ENCODE measurements around the gene RGS4.

The RGS4 gene

DNA sequence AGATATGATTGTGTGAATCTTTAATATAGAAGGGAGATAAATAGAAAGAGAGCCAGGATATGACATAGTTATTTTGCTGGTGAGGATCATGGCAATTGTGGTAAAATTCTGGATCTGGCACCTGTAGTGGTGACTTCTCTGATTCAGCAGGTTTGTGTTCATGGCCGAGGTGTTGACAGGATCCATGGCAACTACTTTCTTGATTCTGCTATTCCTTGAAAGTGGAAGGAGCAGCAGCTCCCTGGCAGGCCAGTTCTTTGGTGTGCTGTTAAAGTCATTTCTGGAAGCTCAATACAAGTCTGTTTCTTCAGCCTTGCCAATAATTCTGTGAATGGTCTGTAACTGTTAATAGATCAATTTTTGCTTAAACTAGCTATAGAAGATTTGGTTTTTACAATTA is 33.4 kb downstream of the RGS4 start:
- DNase-seq (ENCODE audit: low read depth in 2 of 2): no peak

- DNase-seq (ENCODE audit: low read depth in 2 of 2): no peak
Measured at GRCh38 chr1:163104385-163105099, 35.4 kb downstream of the RGS4 start.

DNA sequence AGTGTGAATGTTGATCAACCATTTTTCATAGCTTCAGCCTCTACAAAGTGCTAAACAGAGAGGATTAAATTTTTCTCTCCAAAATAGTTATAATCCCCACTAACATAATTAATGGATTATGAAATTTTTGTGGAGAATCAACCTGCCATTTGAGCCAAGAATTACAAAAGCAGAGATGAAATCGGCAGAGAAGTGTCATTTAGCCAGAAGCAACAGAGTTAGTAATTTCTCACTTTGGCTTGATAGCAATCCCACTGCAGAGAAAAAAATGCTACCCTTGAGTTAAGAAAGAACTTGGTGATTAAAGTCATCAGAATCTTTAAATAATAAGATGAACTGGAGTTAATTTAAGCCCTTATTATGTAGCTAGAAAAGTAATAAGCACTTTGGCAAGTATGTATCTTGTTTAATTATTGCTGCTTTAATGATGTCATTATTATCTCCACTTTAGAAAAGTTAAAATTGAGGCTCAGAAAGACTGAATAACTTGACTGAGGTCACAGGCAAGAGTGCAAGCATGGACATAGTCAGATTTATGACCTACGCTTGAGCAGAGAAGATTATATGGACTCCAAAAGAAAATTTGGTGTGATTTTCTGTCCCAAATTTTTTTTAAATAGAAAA is 37.3 kb downstream of the RGS4 start:
- no peak for DNase-seq (ENCODE audit: low read depth in 2 of 2)

DNA sequence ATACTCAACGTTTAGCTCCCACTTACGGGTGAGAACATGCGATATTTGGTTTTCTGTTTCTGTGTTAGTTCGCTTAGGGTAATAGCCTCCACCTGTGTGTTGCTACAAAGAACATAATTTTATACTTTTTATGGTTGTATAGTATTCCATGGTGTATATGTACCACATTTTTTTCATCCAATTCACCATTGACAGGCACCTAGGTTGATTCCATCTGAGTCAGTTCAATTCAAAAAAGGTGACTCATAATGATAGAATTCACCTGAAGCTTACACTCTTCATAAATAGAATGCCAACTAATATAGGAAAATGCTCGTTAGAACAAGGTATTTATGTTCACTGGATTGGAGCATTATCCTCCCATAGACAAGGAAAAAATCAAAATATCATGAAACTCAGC is 38.5 kb downstream of the RGS4 start:
- no peak for DNase-seq (ENCODE audit: low read depth in 2 of 2)

GRCh38 chr1:163115887-163116286 is 46.7 kb downstream of the RGS4 start:
- no peak for DNase-seq (ENCODE audit: low read depth in 2 of 2)

DNA sequence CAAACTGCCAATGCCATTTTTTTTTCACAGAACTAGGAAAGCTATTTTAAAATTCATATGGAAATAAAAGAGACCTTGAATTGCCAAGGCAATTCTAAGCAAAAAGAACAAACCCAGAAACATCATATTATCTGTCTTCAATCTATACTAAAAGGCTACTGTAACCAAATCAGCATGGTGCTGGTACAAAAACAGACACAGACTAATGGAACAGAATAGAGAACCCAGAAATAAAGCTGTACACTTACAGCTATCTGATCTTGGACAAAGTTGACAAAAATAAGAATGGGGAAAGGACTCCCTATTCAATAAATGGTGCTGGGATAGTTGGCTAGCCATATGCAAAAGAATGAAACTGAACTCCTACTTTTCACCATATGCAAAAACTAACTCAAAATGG is 50.5 kb downstream of the RGS4 start:
- no peak for DNase-seq (ENCODE audit: low read depth in 2 of 2)

DNA sequence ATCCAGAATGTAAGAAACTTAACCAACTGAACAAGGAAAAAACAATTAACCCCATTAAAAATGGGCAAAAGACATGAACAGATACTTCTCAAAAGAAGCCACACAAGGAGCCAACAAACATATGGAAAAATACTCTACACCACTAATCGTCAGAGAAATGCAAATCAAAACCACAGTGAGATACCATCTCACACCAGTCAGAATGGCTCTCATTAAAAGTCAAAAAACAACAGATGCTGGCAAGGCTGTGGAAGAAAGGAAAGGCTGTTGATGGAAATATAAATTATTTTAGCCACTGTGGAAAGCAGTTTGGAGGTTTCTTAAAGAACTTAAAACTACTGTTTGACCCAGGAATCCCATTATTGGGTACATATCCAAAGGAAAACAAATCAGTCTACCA is 51.2 kb downstream of the RGS4 start:
- DNase-seq (ENCODE audit: low read depth in 2 of 2): no peak

DNA sequence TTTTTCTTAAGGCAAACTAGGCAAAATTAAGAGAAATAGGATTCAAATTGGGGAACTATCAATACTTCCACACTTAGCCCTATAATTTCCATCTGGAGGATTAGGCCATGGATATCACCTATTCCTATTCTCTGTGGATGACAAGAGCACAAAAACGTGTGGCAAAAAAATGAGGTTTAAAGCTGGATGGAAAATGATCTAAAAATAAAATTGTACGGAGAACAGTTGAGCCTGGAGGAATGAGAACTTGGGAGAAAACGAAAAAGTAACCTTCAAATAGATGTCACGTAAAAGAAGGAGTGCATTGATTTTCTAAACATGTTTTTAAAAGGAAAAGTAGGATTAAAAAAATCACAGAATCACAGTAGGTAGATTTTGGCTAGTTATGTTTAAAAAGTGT is 55.7 kb downstream of the RGS4 start:
- no peak for DNase-seq (ENCODE audit: low read depth in 2 of 2)
